Measurements from ENCODE around the gene CA6. TPM values are rescaled to one million over a fixed set of nuclear protein-coding genes. Genes with fewer than 3 reads are reported as not detected.
A peak's percentile ranks its signal among the peaks of the same experiment; 100 is the strongest.

CA6 gene
- total and polyA plus RNA-seq, 2 of the 8 experiments (the other 6 are each of a cell fraction or from before 2014, with no cell fraction given) = not detected

DNA sequence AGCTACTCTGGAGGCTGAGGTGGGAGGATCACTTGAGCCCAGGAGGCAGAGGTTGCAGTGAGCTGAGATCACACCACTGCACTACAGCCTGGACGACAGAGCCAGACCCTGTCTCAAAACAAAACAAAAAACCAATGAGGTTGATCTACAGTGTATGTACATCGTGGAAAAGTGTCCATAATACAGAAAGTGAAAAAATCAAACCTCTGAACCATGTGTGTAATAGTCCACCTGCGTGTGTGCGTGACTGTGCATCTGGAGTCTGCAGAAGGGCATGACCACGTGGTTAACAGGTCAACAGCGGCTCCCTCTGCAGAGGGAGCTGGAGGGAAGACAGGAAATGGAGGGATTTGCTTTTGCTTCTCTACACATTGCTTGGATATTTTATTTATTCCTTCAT is 34.8 kb upstream of the CA6 start:
- Histone ChIP-seq H3K9ac (replicated peaks in 1 of 4; ENCODE audit: extremely low read depth in 1 of 4, low read depth in 3 of 4, low read length in 3 of 4) (no peak overlapping the region), H3K27me3 (replicated peaks in 1 of 4; ENCODE audit: control insufficient read depth in 3 of 4, extremely low read depth in 1 of 4, insufficient read depth in 3 of 4, low read length in 3 of 4) (no peaks in the 10 kb centered on the region), H2BK5ac (ENCODE audit: low read depth, low read length) (peak overlapping the region; percentile 2; the same call in 1 of the 2 replicates), H2BK20ac (ENCODE audit: low read length) (peak overlapping the region; percentile 34; the same call in 1 of the 2 replicates), H3K9me3 (ENCODE audit: insufficient read depth in 2 of 2, low read depth in 1 of 2, low read length in 1 of 2) (peaks cover 3 to 4% of the 10 kb centered on the region in 2 experiments; a peak in 3 of 4 replicates), H4K20me1 (replicated peaks in 1 of 2; ENCODE audit: control insufficient read depth in 1 of 2, insufficient read depth in 2 of 2, low read length in 2 of 2) (no peaks in the 10 kb centered on the region), H2BK15ac (ENCODE audit: low read length) (no peak overlapping the region), H4K5ac (ENCODE audit: insufficient read length, low read depth, low read length) (no peak overlapping the region), H2BK12ac (ENCODE audit: low read depth, low read length) (no peak overlapping the region; the same call in 1 of the 2 replicates), H3K23ac (ENCODE audit: insufficient read length) (no peak overlapping the region), H3K27ac (ENCODE audit: low read depth, low read length) (no peak overlapping the region), H2AFZ (ENCODE audit: low read length) (no peak overlapping the region), H3K4me1 (replicated peaks in 1 of 4; ENCODE audit: control insufficient read depth in 3 of 4, insufficient read depth in 4 of 4, low read length in 3 of 4) (peaks cover 0 to 11% (median 7%) of the 10 kb centered on the region in 4 experiments; a peak in 5 of 7 replicates), H3K56ac (replicated peaks; ENCODE audit: insufficient read length, low read depth, low read length) (no peak overlapping the region), H3K79me2 (ENCODE audit: control insufficient read depth in 1 of 2, insufficient read depth in 2 of 2, low read length in 2 of 2) (no peaks in the 10 kb centered on the region), H3K4ac (replicated peaks; ENCODE audit: insufficient read length, low read depth, low read length) (no peak overlapping the region), H4K91ac (replicated peaks; ENCODE audit: insufficient read length, low read length) (peak overlapping the region; percentile 44), H3K4me2 (ENCODE audit: insufficient read depth in 1 of 2, low read depth in 2 of 2, low read length in 2 of 2) (no peak overlapping the region), H3K23me2 (ENCODE audit: low read depth, low read length) (no peaks in the 10 kb centered on the region), H2BK120ac (replicated peaks; ENCODE audit: low read depth, low read length) (no peak overlapping the region), H2AK5ac (ENCODE audit: low read depth, low read length) (no peak overlapping the region), H4K8ac (ENCODE audit: extremely low read depth, insufficient read depth, low read length) (no peak overlapping the region), H3K4me3 (ENCODE audit: extremely low read depth in 1 of 4, insufficient read depth in 2 of 4, low read depth in 3 of 4, low read length in 4 of 4) (no peak overlapping the region), H3K36me3 (ENCODE audit: control insufficient read depth in 2 of 4, insufficient read depth in 4 of 4, low read length in 3 of 4) (no peaks in the 10 kb centered on the region), H3K79me1 (ENCODE audit: low read depth, low read length) (no peaks in the 10 kb centered on the region), H3K18ac (ENCODE audit: extremely low read depth, low read length) (peak overlapping the region; percentile 79; the same call in 1 of the 2 replicates), H3K14ac (ENCODE audit: insufficient read length) (no peak overlapping the region)
- CTCF ChIA-PET (ENCODE audit: partially characterized antibody) = interaction anchor here (0.6 to 2.7 kb wide), 7 partner anchors 26 to 190 kb away, joined by 3 to 9 read pairs (median 3); no protein-coding TSS in a partner anchor
- DNase-seq (ENCODE audit: low read depth in 1 of 2, low spot score in 2 of 2) = no peak
- POLR2A ChIA-PET (ENCODE audit: partially characterized antibody) = interaction anchor here (0.6 to 6.6 kb wide), 4 partner anchors 18 to 42 kb away, joined by 3 to 30 read pairs (median 4); partner anchors contain the start of gene ENO1
- FAIRE-seq = no peak
- WGBS, 2 experiments (ENCODE audit: extremely low coverage in 1 of 2, insufficient coverage in 1 of 2, insufficient read length in 1 of 2, insufficient replicate concordance in 2 of 2, low coverage in 1 of 2, low lambda C conversion rate in 2 of 2, missing lambda C conversion rate in 1 of 2) = 82% methylated on average over 6 of the region's 6 CpGs; no CpG with 5 or more reads in 1 of the 2 experiments
- TF ChIP-seq KDM1A (IDR thresholded peaks at IDR 0.05; ENCODE audit: borderline replicate concordance, low read length) = no peak
- TF ChIP-seq SUZ12 (IDR thresholded peaks at IDR 0.05; ENCODE audit: low read length) = no peak
- TF ChIP-seq TEAD4 (IDR thresholded peaks at IDR 0.05; ENCODE audit: low read depth, low read length) = no peak
- TF ChIP-seq YY1 (IDR thresholded peaks at IDR 0.05; ENCODE audit: low read depth, low read length) = no peak
- no peak for TF ChIP-seq KDM5A (IDR thresholded peaks at IDR 0.05; ENCODE audit: low read length)
- no peak for TF ChIP-seq CBX8 (IDR thresholded peaks at IDR 0.05; ENCODE audit: borderline replicate concordance, low read depth, low read length)
- TF ChIP-seq RXRA (IDR thresholded peaks at IDR 0.05; ENCODE audit: insufficient read depth, low read depth, low read length) = no peak
- TF ChIP-seq POLR2AphosphoS5 (IDR thresholded peaks at IDR 0.05; ENCODE audit: low read depth, low read length) = no peak
- no peak for TF ChIP-seq SIX5 (IDR thresholded peaks at IDR 0.05; ENCODE audit: low read depth, low read length)
- TF ChIP-seq KDM4A (IDR thresholded peaks at IDR 0.05; ENCODE audit: low read depth, low read length, severe bottlenecking) = no peak
- no peak for TF ChIP-seq EP300 (IDR thresholded peaks at IDR 0.05; ENCODE audit: borderline replicate concordance in 1 of 2, low read depth in 2 of 2, low read length in 2 of 2)
- no peak for TF ChIP-seq SIN3A (conservative IDR thresholded peaks at IDR 0.05 in 1 of 2, IDR thresholded peaks at IDR 0.05 in 1 of 2; ENCODE audit: low read depth in 1 of 2, low read length in 2 of 2)
- no peak for TF ChIP-seq SAP30 (IDR thresholded peaks at IDR 0.05; ENCODE audit: insufficient read depth, insufficient replicate concordance, low read length)
- TF ChIP-seq SRF (IDR thresholded peaks at IDR 0.05; ENCODE audit: low read depth, low read length) = no peak
